ENCODE measurements around the gene KIRREL3.

DNA sequence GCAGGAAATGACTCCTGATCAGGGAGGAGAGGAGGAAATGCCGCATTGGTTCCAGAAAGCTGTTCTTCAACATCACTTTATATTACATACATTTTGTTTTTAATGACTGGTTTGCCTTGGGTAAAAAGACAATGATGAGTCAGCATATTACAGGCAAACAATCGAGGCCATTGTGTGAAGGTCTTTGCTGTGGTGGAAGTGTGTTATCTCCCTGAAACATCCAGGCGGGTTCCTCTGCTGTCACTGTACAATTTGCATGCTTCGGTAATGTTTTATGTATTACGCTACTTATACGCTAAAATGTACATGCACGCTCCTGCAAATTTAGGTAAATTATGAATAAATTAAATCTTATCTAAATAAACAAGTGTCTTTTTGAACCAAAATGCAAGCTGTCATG is 161.1 kb downstream of the KIRREL3 start:
- TF ChIP-seq GATA3 (IDR thresholded peaks at IDR 0.05; ENCODE audit: low read depth, low read length) (no peak), GATA2 (IDR thresholded peaks at IDR 0.05; ENCODE audit: low read depth, low read length) (no peak)
